ENCODE data around the gene CDH4. TPM values are rescaled to one million over a fixed set of nuclear protein-coding genes. Genes with fewer than 3 reads are reported as not detected.

Gene CDH4
- total and polyA plus RNA-seq, 2 of the 8 experiments (the other 6 are each of a cell fraction or from before 2014, with no cell fraction given) = 4.3 to 7.9 TPM

DNA sequence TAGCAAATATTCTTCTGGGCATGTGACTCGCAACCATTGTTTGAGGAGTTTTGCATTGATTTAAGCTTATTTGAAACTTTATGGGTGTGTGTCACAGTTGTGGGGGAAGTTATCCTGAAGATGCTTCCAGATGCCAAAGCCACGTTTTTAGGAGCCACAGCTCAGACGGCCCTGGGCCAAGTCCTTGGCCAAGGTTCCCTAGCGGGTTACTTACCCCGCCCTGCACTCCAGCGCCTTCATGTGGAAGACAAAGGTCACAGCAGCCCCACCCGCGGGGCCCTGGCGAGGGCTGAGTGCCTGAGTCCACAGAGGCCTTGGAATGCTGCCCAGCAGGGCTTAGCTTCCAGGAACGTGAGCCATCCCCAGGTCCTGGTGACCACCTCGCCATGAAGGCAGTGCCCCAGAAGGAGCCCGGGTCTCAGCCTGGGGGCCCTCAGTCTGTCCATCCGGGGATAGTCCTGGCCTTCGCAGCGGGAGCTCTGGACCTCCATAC, 308.3 kb downstream of the CDH4 start (continued):
- TF ChIP-seq, protein P1, sequence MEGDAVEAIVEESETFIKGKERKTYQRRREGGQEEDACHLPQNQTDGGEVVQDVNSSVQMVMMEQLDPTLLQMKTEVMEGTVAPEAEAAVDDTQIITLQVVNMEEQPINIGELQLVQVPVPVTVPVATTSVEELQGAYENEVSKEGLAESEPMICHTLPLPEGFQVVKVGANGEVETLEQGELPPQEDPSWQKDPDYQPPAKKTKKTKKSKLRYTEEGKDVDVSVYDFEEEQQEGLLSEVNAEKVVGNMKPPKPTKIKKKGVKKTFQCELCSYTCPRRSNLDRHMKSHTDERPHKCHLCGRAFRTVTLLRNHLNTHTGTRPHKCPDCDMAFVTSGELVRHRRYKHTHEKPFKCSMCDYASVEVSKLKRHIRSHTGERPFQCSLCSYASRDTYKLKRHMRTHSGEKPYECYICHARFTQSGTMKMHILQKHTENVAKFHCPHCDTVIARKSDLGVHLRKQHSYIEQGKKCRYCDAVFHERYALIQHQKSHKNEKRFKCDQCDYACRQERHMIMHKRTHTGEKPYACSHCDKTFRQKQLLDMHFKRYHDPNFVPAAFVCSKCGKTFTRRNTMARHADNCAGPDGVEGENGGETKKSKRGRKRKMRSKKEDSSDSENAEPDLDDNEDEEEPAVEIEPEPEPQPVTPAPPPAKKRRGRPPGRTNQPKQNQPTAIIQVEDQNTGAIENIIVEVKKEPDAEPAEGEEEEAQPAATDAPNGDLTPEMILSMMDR (IDR thresholded peaks at IDR 0.05; ENCODE audit: control extremely low read depth in 1 of 3, insufficient read depth in 1 of 3, low read depth in 1 of 3, low read length in 3 of 3) = peak; percentile 69 to 81 (median 78)
- no peak for TF ChIP-seq SUZ12 (IDR thresholded peaks at IDR 0.05; ENCODE audit: low read length)
- TF ChIP-seq, protein P2, sequence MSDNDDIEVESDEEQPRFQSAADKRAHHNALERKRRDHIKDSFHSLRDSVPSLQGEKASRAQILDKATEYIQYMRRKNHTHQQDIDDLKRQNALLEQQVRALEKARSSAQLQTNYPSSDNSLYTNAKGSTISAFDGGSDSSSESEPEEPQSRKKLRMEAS (IDR thresholded peaks at IDR 0.05) = 0 out of 2 replicates have a peak, but pooled peaks have one; percentile 9

Measured in H1 (cell line).